DOHH2 (cell line): Measurements from ENCODE around the gene TEX36.

Experiments used
- H3F3A ChIP-seq: fragments of 200-600 bp; sonication (generic), shearing (Covaris generic); 2 replicates; pipeline ENCODE4 v1.6.0; 2016; ENCODE audit warnings: antibody characterized with exemption, mild to moderate bottlenecking; ENCODE audit not compliant: control insufficient read depth, insufficient read depth
- H3K27ac ChIP-seq: fragments of 200-600 bp; sonication (generic); 2 replicates; pipeline ENCODE4 v1.5.1; 2014; ENCODE audit warnings: low read depth, mild to moderate bottlenecking, low read length, moderate library complexity
- H3K27me3 ChIP-seq: fragments of 200-600 bp; sonication (generic); 2 replicates; pipeline ENCODE4 v1.6.1; 2014; ENCODE audit warnings: mild to moderate bottlenecking, low read length, mixed read lengths; ENCODE audit not compliant: control insufficient read depth
- H3K36me3 ChIP-seq: fragments of 200-600 bp; sonication (generic); 2 replicates; pipeline ENCODE4 v1.6.1; 2014; ENCODE audit warnings: mild to moderate bottlenecking, low read length, moderate library complexity, mixed read lengths; ENCODE audit not compliant: control insufficient read depth
- H3K4me1 ChIP-seq: fragments of 200-600 bp; sonication (generic); 2 replicates; pipeline ENCODE4 v1.6.1; 2014; ENCODE audit warnings: mild to moderate bottlenecking, low read length, mixed read lengths; ENCODE audit not compliant: control insufficient read depth
- H3K4me2 ChIP-seq: fragments of 200-600 bp; sonication (generic); 2 replicates; pipeline ENCODE4 v1.6.0; 2014; ENCODE audit warnings: mild to moderate bottlenecking, low read length, moderate library complexity
- H3K4me3 ChIP-seq: fragments of 200-600 bp; sonication (generic); 2 replicates; pipeline ENCODE4 v1.5.1; 2014; ENCODE audit warnings: mild to moderate bottlenecking, low read length, mixed read lengths
- H3K79me2 ChIP-seq: fragments of 200-600 bp; sonication (generic); 2 replicates; pipeline ENCODE4 v1.6.1; 2014; ENCODE audit warnings: mild to moderate bottlenecking, low read length, mixed read lengths; ENCODE audit not compliant: control insufficient read depth
- H3K9me2 ChIP-seq: fragments of 200-600 bp; sonication (generic); replicated peaks from 2 replicates; pipeline ENCODE4 v1.6.1; 2014; ENCODE audit warnings: mild to moderate bottlenecking, low read length, mixed read lengths; ENCODE audit not compliant: control insufficient read depth
- H3K9me3 ChIP-seq: fragments of 200-600 bp; sonication (generic); 2 replicates; pipeline ENCODE4 v1.6.1; 2014; ENCODE audit warnings: antibody characterized with exemption, low read length, mixed read lengths; ENCODE audit not compliant: control insufficient read depth, insufficient read depth
- H4K20me1 ChIP-seq: fragments of 200-600 bp; sonication (generic); 2 replicates; pipeline ENCODE4 v1.6.0; 2014; ENCODE audit warnings: low read depth, mild to moderate bottlenecking, antibody characterized with exemption, low read length, moderate library complexity; ENCODE audit not compliant: control insufficient read depth, insufficient read depth
- EZH2phosphoT487 ChIP-seq: fragments of 200-600 bp; sonication (generic); IDR thresholded peaks from 2 replicates; pipeline ENCODE4 v1.6.1; 2017; ENCODE audit warnings: borderline replicate concordance, mild to moderate bottlenecking, antibody characterized with exemption, low read length, moderate library complexity, mixed read lengths
- TF ChIP-seq, protein P1 (sequence below): fragments of 200-600 bp; sonication (generic); IDR thresholded peaks from one replicate; pipeline ENCODE4 v1.5.1; 2014; ENCODE audit warnings: antibody characterized with exemption, mild to moderate bottlenecking, low read depth, low read length; ENCODE audit not compliant: poor library complexity, severe bottlenecking

The TEX36 gene

GRCh38 chr10:125629758-125630376 lies 53.1 kb downstream of the TEX36 start:
- no peaks in the 10 kb centered on the region for H3F3A ChIP-seq
- H3K27me3 ChIP-seq = no peaks in the 10 kb centered on the region
- H3K36me3 ChIP-seq = no peaks in the 10 kb centered on the region
- TF ChIP-seq EZH2phosphoT487 = no peak
- TF ChIP-seq, protein P1, sequence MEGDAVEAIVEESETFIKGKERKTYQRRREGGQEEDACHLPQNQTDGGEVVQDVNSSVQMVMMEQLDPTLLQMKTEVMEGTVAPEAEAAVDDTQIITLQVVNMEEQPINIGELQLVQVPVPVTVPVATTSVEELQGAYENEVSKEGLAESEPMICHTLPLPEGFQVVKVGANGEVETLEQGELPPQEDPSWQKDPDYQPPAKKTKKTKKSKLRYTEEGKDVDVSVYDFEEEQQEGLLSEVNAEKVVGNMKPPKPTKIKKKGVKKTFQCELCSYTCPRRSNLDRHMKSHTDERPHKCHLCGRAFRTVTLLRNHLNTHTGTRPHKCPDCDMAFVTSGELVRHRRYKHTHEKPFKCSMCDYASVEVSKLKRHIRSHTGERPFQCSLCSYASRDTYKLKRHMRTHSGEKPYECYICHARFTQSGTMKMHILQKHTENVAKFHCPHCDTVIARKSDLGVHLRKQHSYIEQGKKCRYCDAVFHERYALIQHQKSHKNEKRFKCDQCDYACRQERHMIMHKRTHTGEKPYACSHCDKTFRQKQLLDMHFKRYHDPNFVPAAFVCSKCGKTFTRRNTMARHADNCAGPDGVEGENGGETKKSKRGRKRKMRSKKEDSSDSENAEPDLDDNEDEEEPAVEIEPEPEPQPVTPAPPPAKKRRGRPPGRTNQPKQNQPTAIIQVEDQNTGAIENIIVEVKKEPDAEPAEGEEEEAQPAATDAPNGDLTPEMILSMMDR = peak; percentile 57
- H3K4me3 ChIP-seq = no peak overlapping the region
- no peak overlapping the region for H3K4me2 ChIP-seq
- H3K4me1 ChIP-seq = no peaks in the 10 kb centered on the region
- no peaks in the 10 kb centered on the region for H4K20me1 ChIP-seq
- no peaks in the 10 kb centered on the region for H3K79me2 ChIP-seq
- no peaks in the 10 kb centered on the region for H3K9me3 ChIP-seq
- H3K9me2 ChIP-seq = no peaks in the 10 kb centered on the region
- H3K27ac ChIP-seq = no peak overlapping the region

DNA sequence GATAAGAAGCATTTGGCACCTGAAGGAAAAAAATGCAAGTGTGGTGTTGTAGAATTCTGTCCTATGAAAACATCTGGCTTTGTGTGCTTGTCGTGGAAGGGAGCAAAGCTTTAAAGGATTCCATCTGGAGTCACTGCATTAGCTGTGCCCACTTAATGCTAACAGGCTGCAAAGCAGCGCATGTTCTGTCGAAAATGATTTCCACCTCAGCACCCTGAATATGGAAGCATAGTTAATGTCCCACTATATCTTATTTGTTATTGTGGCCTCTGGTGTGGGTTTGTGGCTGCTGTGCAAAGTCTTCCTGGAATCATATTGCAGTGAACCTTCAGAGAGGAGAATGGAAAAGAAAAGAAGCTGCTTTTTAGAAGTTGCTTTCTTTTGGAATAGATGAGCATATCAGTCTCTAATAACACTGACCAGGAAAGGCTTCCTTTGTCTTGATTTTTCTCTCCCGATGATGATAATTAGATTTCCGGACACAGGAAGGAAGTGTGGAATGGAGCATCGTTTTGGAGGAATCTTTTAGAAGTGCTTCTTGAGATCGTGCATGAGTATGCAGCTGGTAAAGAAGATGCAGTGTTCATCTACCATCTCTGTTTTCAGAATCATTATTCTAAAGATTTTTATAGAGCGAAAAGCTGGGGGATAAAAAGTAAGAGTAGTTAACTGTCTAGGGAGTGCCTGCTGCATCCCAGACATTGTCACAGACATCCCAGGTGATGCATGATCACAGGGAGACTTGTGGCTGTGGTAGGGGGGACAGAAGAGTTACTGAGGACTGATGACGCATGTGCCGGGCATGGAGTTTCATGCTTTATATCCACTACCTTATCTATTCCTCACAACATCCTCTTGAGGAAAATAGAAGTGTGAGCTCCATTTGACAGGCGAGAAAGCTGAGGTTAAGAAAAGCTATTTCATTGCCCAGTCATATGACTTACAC lies 54.6 kb downstream of the TEX36 start:
- Histone ChIP-seq H3K9me2 (no peaks in the 10 kb centered on the region), H3K4me2 (no peak overlapping the region), H3K9me3 (no peaks in the 10 kb centered on the region), H3K4me3 (no peak overlapping the region), H3K27ac (no peak overlapping the region), H3F3A (no peaks in the 10 kb centered on the region), H3K4me1 (no peaks in the 10 kb centered on the region), H3K27me3 (no peaks in the 10 kb centered on the region), H3K36me3 (no peaks in the 10 kb centered on the region), H4K20me1 (no peaks in the 10 kb centered on the region), H3K79me2 (no peaks in the 10 kb centered on the region)
- TF ChIP-seq, protein P1 = no peak

DNA sequence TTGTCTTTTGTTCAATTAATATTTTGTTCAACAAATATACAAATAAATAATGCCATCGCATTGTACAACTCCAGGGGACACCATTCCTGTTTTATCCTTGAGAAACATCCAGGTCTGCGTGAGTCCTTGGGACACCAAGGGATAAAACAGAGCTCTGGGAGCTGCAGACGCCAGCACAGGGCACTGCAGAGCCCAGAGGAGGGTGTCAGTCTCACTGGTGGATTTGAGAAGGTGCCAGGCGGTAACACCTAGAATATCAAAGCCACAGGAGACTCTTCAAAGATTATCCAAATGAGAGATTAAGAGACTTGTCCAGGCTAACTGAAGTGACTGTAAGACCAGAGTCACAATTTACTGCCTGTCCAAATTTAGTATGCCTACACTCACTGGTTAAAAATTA lies 55.3 kb downstream of the TEX36 start:
- Histone ChIP-seq H3K4me2 (no peak overlapping the region), H3F3A (no peaks in the 10 kb centered on the region), H3K36me3 (no peaks in the 10 kb centered on the region), H3K4me1 (no peaks in the 10 kb centered on the region), H4K20me1 (no peaks in the 10 kb centered on the region), H3K79me2 (no peaks in the 10 kb centered on the region), H3K27ac (no peak overlapping the region), H3K27me3 (no peaks in the 10 kb centered on the region), H3K9me3 (no peaks in the 10 kb centered on the region), H3K4me3 (no peak overlapping the region), H3K9me2 (no peaks in the 10 kb centered on the region)
- no peak for TF ChIP-seq EZH2phosphoT487
- TF ChIP-seq, protein P1 = no peak
